ENCODE data around the gene HOXC13.

Gene HOXC13

DNA sequence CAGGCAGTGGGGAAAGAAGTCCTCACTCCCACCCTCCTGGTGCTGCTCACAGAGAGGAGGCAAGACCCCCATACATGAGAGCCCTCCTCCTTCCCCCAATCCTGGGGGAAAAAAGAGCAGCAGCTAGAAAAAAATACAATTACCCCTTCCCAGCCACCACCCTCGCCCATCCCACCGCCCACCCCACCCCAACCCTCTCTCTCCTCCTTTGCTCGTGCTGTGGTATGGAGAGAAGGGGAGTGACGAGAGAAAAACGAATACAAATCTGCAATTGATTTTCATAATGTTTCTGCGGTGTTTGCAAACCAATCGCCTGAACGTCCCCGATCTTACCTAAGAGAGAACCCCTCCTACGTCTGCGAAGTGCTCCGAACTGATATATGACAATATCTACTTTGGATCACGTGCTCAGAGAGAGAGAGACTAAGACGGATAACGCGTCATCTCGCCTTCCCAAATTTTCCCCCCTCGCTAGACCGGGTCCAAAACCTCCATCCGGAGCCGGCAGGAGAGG is 34.1 kb downstream of the HOXC13 start, which contains the start of gene HOXC11:
Gene HOXC11, plus strand, starts transcription at position 405 of the 514 bp plus-strand sequence. CDS start 116 bp downstream, outside the sequence.
- TF ChIP-seq, protein P1, sequence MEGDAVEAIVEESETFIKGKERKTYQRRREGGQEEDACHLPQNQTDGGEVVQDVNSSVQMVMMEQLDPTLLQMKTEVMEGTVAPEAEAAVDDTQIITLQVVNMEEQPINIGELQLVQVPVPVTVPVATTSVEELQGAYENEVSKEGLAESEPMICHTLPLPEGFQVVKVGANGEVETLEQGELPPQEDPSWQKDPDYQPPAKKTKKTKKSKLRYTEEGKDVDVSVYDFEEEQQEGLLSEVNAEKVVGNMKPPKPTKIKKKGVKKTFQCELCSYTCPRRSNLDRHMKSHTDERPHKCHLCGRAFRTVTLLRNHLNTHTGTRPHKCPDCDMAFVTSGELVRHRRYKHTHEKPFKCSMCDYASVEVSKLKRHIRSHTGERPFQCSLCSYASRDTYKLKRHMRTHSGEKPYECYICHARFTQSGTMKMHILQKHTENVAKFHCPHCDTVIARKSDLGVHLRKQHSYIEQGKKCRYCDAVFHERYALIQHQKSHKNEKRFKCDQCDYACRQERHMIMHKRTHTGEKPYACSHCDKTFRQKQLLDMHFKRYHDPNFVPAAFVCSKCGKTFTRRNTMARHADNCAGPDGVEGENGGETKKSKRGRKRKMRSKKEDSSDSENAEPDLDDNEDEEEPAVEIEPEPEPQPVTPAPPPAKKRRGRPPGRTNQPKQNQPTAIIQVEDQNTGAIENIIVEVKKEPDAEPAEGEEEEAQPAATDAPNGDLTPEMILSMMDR (IDR thresholded peaks at IDR 0.05; ENCODE audit: insufficient read depth, low read depth, low read length, missing control alignments): no peak
- DNase-seq (ENCODE audit: low read depth): no peak
- H3K4me3 ChIP-seq (ENCODE audit: low read length): no peak within 1 kb of the TSS

DNA sequence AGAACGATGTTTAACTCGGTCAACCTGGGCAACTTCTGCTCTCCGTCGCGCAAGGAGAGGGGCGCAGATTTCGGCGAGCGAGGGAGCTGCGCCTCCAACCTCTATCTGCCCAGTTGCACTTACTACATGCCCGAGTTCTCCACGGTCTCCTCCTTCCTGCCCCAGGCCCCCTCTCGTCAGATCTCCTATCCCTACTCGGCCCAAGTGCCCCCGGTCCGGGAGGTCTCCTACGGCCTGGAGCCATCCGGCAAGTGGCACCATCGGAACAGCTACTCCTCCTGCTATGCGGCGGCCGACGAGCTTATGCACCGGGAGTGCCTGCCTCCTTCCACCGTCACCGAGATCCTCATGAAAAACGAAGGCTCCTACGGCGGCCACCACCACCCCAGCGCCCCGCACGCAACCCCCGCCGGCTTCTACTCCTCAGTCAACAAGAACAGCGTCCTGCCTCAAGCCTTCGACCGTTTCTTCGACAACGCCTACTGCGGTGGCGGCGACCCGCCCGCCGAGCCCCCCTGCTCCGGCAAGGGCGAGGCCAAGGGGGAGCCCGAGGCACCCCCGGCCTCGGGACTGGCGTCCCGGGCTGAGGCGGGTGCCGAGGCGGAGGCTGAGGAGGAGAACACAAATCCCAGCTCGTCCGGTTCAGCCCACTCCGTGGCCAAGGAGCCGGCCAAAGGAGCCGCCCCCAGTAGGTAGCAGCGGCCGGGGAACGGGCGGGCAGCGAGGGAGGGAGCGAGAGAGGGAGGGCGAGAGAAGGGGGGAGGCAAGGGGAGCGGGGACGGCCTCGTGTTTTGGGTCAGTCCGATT is 34.8 kb downstream of the HOXC13 start:
- TF ChIP-seq, protein P1 (IDR thresholded peaks at IDR 0.05; ENCODE audit: insufficient read depth, low read depth, low read length, missing control alignments): no peak
- DNase-seq (ENCODE audit: low read depth): no peak
- H3K4me3 ChIP-seq (ENCODE audit: low read length): no peak overlapping the region

GRCh38 chr12:53974084-53975063 is 35.7 kb downstream of the HOXC13 start, which contains the start of gene HOTAIR:
Gene HOTAIR, minus strand, starts transcription at chr12:53974954.
- no peak within 1 kb of the TSS for H3K4me3 ChIP-seq (ENCODE audit: low read length)
- TF ChIP-seq, protein P1 (IDR thresholded peaks at IDR 0.05; ENCODE audit: insufficient read depth, low read depth, low read length, missing control alignments): no peak
- DNase-seq (ENCODE audit: low read depth): no peak

- H3K4me3 ChIP-seq (ENCODE audit: low read length): no peak overlapping the region
- TF ChIP-seq, protein P1 (IDR thresholded peaks at IDR 0.05; ENCODE audit: insufficient read depth, low read depth, low read length, missing control alignments): no peak
- no peak for DNase-seq (ENCODE audit: low read depth)
Measured at GRCh38 chr12:53975064-53975471, 36.4 kb downstream of the HOXC13 start.

DNA sequence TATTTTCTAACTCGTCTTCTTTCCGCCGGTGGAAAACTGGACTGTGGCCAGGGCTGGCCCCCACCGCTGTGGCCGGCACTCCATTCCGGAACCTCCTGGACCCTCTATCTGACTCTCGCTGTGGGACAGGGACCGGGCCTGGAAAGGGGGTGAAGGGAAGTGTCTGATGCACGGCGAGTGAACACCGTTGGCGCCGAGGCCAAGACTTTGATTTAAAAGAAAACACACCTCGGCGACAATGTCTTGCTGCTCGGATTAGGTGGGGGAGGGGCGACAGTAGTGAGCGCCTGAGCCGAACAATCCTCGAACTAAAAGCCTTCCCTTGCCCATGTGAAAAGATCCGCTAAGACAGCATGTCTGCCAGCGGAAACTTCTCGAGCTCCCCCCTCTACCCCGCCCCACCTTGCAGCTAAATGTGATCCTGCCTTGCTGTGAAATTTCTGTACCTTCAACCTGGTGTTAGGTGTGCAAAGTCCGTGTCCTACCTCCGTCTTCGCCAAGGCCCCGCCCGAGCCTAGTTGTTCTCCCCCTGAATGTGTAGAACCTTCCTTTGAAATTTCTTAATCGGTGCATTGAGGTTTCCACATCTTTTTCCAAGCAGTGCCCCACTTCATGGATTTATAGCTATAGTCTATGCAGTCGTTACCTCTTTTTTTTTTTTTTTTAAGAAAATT is 37.0 kb downstream of the HOXC13 start:
- no peak overlapping the region for H3K4me3 ChIP-seq (ENCODE audit: low read length)
- no peak for DNase-seq (ENCODE audit: low read depth)
- TF ChIP-seq, protein P1 (IDR thresholded peaks at IDR 0.05; ENCODE audit: insufficient read depth, low read depth, low read length, missing control alignments): no peak

- H3K4me3 ChIP-seq (ENCODE audit: low read length): no peak overlapping the region
- TF ChIP-seq, protein P1 (IDR thresholded peaks at IDR 0.05; ENCODE audit: insufficient read depth, low read depth, low read length, missing control alignments): no peak
- DNase-seq (ENCODE audit: low read depth): no peak
Measured at GRCh38 chr12:53976172-53976822, 37.7 kb downstream of the HOXC13 start.

Data from epithelial cell of esophagus (primary cell).